ENCODE results near the gene CD209. TPM values are rescaled to one million over a fixed set of nuclear protein-coding genes. Genes with fewer than 3 reads are reported as not detected.

The CD209 gene
- total and polyA plus RNA-seq, 7 donors = 1.4 to 12.3 (median 5.4) TPM

DNA sequence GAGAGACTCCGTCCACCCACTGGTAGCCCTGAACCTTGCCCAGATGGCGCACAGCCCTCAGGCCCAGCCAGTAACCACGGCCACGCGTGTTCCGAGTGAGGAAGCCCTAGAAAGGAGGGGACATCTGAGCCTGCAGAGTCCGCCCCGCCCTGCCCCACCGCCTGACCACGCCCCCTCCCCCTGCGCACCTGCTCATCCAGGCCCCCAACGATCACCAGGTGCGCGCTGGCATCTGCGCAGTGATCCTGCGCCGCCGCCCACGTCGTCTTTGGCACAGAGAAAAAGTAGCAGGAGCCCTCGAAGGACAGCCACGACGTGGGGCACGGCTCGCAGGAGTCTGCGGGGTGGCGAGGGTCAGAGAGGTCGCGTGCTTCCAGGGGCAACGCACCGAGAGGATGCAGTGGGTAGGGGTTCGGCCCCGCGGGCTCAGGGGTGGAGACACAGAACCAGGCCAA lies 17.5 kb downstream of the CD209 start:
- H3K4me3 ChIP-seq = no peak overlapping the region
- no peaks in the 10 kb centered on the region for H3K36me3 ChIP-seq
- peaks cover 11 to 56% (median 41%) of the 10 kb centered on the region in 3 donors for H3K27me3 ChIP-seq
- TF ChIP-seq POLR2AphosphoS5 (IDR thresholded peaks at IDR 0.05) (no peak), EP300 (IDR thresholded peaks at IDR 0.05) (no peak), POLR2A (IDR thresholded peaks at IDR 0.05) (no peak)
- TF ChIP-seq, protein P1, sequence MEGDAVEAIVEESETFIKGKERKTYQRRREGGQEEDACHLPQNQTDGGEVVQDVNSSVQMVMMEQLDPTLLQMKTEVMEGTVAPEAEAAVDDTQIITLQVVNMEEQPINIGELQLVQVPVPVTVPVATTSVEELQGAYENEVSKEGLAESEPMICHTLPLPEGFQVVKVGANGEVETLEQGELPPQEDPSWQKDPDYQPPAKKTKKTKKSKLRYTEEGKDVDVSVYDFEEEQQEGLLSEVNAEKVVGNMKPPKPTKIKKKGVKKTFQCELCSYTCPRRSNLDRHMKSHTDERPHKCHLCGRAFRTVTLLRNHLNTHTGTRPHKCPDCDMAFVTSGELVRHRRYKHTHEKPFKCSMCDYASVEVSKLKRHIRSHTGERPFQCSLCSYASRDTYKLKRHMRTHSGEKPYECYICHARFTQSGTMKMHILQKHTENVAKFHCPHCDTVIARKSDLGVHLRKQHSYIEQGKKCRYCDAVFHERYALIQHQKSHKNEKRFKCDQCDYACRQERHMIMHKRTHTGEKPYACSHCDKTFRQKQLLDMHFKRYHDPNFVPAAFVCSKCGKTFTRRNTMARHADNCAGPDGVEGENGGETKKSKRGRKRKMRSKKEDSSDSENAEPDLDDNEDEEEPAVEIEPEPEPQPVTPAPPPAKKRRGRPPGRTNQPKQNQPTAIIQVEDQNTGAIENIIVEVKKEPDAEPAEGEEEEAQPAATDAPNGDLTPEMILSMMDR (IDR thresholded peaks at IDR 0.05) = no peak
- WGBS, 2 donors = 6 to 8% methylated on average over 34 of the region's 34 CpGs
- no peaks in the 10 kb centered on the region for H3K9me3 ChIP-seq
- DNase-seq = no peak
- H3K27ac ChIP-seq = no peak overlapping the region
- H3K4me1 ChIP-seq = peaks cover 0 to 5% (median 2%) of the 10 kb centered on the region in 4 donors
- intact Hi-C loops (cut with DNase I) = no loop called here

DNA sequence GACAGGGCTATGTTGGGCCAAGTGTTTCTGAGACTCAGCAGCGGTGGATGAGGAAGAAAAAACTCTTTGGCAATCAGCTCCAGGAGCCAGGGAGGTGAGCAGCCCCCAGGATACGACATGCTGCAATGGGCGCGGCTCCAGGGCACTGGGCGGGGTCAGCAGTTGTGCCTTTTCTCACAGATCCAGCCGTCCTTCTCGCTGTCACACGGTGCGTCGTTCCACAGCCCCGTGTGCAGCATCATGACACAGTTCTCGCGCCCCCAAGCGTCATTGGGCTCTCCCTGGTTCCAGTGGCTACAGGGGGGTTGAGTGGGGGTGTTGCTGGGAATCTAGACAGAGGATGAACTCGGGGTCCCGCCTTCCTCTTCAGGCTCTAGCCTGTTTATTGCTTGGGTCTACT lies 18.1 kb downstream of the CD209 start:
- Histone ChIP-seq H3K27ac (no peak overlapping the region), H3K27me3 (peaks cover 11 to 54% (median 41%) of the 10 kb centered on the region in 3 donors), H3K36me3 (no peaks in the 10 kb centered on the region), H3K4me3 (no peak overlapping the region), H3K9me3 (no peaks in the 10 kb centered on the region), H3K4me1 (peaks cover 0 to 5% (median 2%) of the 10 kb centered on the region in 4 donors)
- intact Hi-C loops (cut with DNase I) = no loop called here
- TF ChIP-seq EP300 (IDR thresholded peaks at IDR 0.05) (no peak), POLR2A (IDR thresholded peaks at IDR 0.05) (no peak), POLR2AphosphoS5 (IDR thresholded peaks at IDR 0.05) (no peak)
- TF ChIP-seq, protein P1 (IDR thresholded peaks at IDR 0.05) = no peak
- DNase-seq = no peak
- WGBS, 2 donors = 12 to 17% methylated on average over 16 of the region's 16 CpGs

DNA sequence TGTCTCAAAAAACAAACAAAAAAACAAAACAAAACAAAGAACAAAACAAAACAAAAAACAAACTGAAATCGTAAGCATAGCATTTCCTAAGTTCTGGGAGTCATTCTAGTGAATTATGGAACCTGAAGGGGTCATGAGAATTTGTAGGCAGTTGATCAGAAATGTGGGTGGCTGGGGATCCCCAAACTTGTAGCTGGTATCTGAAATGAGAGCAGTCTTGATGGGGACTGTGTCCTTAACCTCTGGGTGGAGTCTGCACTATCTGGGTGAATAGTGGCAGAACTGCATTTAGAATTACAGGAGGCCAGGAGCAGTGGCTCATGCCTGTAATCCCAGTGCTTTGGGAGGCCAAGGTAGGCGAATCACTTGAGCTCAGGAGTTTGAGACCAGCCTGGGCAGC lies 21.5 kb downstream of the CD209 start:
- TF ChIP-seq POLR2A (IDR thresholded peaks at IDR 0.05) (no peak), EP300 (IDR thresholded peaks at IDR 0.05) (no peak), POLR2AphosphoS5 (IDR thresholded peaks at IDR 0.05) (no peak)
- TF ChIP-seq, protein P1 (IDR thresholded peaks at IDR 0.05) = no peak
- 51 to 64% methylated on average over 2 of the region's 2 CpGs for WGBS, 2 donors
- H3K36me3 ChIP-seq = no peaks in the 10 kb centered on the region
- H3K9me3 ChIP-seq = no peaks in the 10 kb centered on the region
- H3K4me3 ChIP-seq = no peak overlapping the region
- intact Hi-C loops (cut with DNase I) = no loop called here
- no peak overlapping the region for H3K27ac ChIP-seq
- peaks cover 0 to 5% (median 2%) of the 10 kb centered on the region in 4 donors for H3K4me1 ChIP-seq
- H3K27me3 ChIP-seq = peaks cover 11 to 40% (median 25%) of the 10 kb centered on the region in 3 donors
- DNase-seq = no peak

DNA sequence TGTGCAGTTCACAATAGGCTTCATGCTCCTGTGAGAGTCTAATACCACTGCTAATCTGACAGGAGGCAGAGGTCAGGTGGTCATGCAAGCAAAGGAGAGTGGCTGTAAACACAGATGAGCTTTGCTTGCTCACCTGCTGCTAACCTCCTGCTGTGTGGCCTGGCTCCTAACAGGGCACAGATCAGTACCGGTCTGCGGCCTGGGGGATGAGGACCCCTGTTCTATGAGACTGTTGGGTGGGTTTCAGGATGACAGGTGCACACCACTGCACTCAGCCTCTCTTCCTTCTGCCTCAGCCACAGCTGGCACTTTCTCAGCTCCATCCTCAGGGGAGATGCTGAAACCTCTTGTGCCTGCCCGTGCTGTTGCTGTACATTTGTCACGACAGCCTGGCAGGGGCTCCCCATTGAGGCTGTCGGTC lies 25.1 kb downstream of the CD209 start:
- Histone ChIP-seq H3K9me3 (no peaks in the 10 kb centered on the region), H3K4me3 (no peak overlapping the region), H3K36me3 (no peaks in the 10 kb centered on the region), H3K4me1 (no peaks in the 10 kb centered on the region), H3K27me3 (peaks cover 0 to 11% (median 0%) of the 10 kb centered on the region in 3 donors), H3K27ac (no peak overlapping the region)
- TF ChIP-seq EP300 (IDR thresholded peaks at IDR 0.05) = no peak
- TF ChIP-seq POLR2AphosphoS5 (IDR thresholded peaks at IDR 0.05) = no peak
- TF ChIP-seq, protein P1 (IDR thresholded peaks at IDR 0.05) = no peak
- TF ChIP-seq POLR2A (IDR thresholded peaks at IDR 0.05) = no peak
- intact Hi-C loops (cut with DNase I) = no loop called here
- DNase-seq = no peak
- 61 to 73% methylated on average over 5 of the region's 5 CpGs for WGBS, 2 donors

DNA sequence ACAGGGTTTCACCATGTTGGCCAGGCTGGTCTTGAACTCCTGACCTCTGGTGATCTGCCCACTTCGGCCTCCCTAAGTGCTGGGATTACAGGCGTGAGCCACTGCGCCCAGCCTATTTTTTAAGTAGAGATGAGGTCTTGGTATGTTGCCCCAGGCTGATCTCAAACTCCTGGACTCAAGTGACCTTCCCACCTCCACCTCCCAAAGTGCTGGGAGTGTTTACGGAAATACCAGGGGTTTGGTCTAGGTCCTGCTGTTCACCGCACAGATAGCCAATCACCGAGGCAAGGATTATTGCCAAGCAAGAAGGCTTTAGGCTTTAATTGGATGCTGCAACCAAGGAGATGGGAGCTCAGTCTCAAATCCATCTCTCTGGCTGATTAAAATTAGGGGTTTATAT lies 27.0 kb downstream of the CD209 start:
- Histone ChIP-seq H3K27ac (no peak overlapping the region), H3K9me3 (peaks cover 0 to 4% (median 1%) of the 10 kb centered on the region in 4 donors), H3K27me3 (peaks cover 0 to 11% (median 0%) of the 10 kb centered on the region in 3 donors), H3K36me3 (no peaks in the 10 kb centered on the region), H3K4me1 (no peaks in the 10 kb centered on the region), H3K4me3 (no peak overlapping the region)
- WGBS, 2 donors = 80 to 84% methylated on average over 6 of the region's 6 CpGs
- TF ChIP-seq, protein P1 (IDR thresholded peaks at IDR 0.05) = no peak
- TF ChIP-seq POLR2AphosphoS5 (IDR thresholded peaks at IDR 0.05) (no peak), EP300 (IDR thresholded peaks at IDR 0.05) (no peak), POLR2A (IDR thresholded peaks at IDR 0.05) (no peak)
- DNase-seq = no peak
- intact Hi-C loops (cut with DNase I) = no loop called here

Measured in sigmoid colon (tissue), 7 donors.